GM12873 (cell line): ENCODE measurements around the gene TAF1B.

Experiments
- CTCF ChIP-seq: IDR thresholded peaks from 2 replicates; pipeline ENCODE4 v1.5.1; 2012; ENCODE audit warnings: low read depth, mild to moderate bottlenecking, moderate library complexity, low read length, control low read depth; ENCODE audit not compliant: insufficient read depth; ENCODE audit errors: missing control alignments

TAF1B gene

GRCh38 chr2:9879455-9880194 is 36.4 kb downstream of the TAF1B start:
- TF ChIP-seq CTCF, result no peak

GRCh38 chr2:9883897-9884296 is 40.6 kb downstream of the TAF1B start:
- TF ChIP-seq CTCF, result no peak

- TF ChIP-seq CTCF, result no peak
Measured at GRCh38 chr2:9884436-9884835, 41.2 kb downstream of the TAF1B start.

- no peak for TF ChIP-seq CTCF
Measured at GRCh38 chr2:9885036-9885684, 41.9 kb downstream of the TAF1B start.

GRCh38 chr2:9887513-9887912 is 44.2 kb downstream of the TAF1B start:
- no peak for TF ChIP-seq CTCF

- no peak for TF ChIP-seq CTCF
Measured at GRCh38 chr2:9889812-9890261, 46.6 kb downstream of the TAF1B start.

GRCh38 chr2:9892236-9892635 is 49.0 kb downstream of the TAF1B start:
- TF ChIP-seq CTCF, result no peak
